AML-193 (cell line): Measurements from ENCODE around the gene HSDL1.
"Not testable (repeated sequence)": the region's sequence is repeated elsewhere in the genome, so short reads cannot be mapped to it uniquely, and the experiment has no call there.

ENCODE experiments used
- DNase-seq, 2 experiments: peaks; one replicate each; lab custom pipeline; 2025; lab: John Stamatoyannopoulos, UW

HSDL1 gene

GRCh38 chr16:84138824-84139627 is 6.0 kb downstream of the HSDL1 start:
- DNase-seq: no peak

GRCh38 chr16:84138500-84138823 is 6.5 kb downstream of the HSDL1 start:
- no peak for DNase-seq

- DNase-seq: no peak
Measured at GRCh38 chr16:84137769-84138357, 7.1 kb downstream of the HSDL1 start.

- DNase-seq: no peak
Measured at GRCh38 chr16:84137287-84137686, 7.7 kb downstream of the HSDL1 start.

GRCh38 chr16:84136331-84137125 is 8.4 kb downstream of the HSDL1 start:
- DNase-seq: no peak

GRCh38 chr16:84132527-84133285 is 12.3 kb downstream of the HSDL1 start:
- no peak for DNase-seq

GRCh38 chr16:84131117-84131516 is 13.9 kb downstream of the HSDL1 start:
- DNase-seq: no peak

- DNase-seq: no peak
Measured at GRCh38 chr16:84124257-84125073, 20.5 kb downstream of the HSDL1 start.

- DNase-seq: no peak
Measured at GRCh38 chr16:84121007-84121406, 24.0 kb downstream of the HSDL1 start.

- no peak for DNase-seq
Measured at GRCh38 chr16:84120023-84120422, 25.0 kb downstream of the HSDL1 start.

GRCh38 chr16:84119368-84119767 is 25.6 kb downstream of the HSDL1 start:
- no peak for DNase-seq

GRCh38 chr16:84118315-84118714 is 26.7 kb downstream of the HSDL1 start:
- DNase-seq: not testable (repeated sequence)

- DNase-seq: no peak
Measured at GRCh38 chr16:84117494-84117843, 27.5 kb downstream of the HSDL1 start.

- DNase-seq: peak; percentile 92 to 93
Measured at GRCh38 chr16:84116720-84117493, 28.1 kb downstream of the HSDL1 start, which contains the start of gene MBTPS1. MBTPS1 (minus strand) TSS chr16:84116942; CDS start chr16:84101783, 15,159 bp downstream.

GRCh38 chr16:84115919-84116719 is 28.9 kb downstream of the HSDL1 start:
- DNase-seq: peak in 1 of 2 experiments; percentile 27

GRCh38 chr16:84111949-84112348 is 33.0 kb downstream of the HSDL1 start:
- not testable (repeated sequence) for DNase-seq

- no peak for DNase-seq
Measured at GRCh38 chr16:84111525-84111924, 33.5 kb downstream of the HSDL1 start.

GRCh38 chr16:84110527-84110926 is 34.5 kb downstream of the HSDL1 start:
- no peak for DNase-seq

- no peak for DNase-seq
Measured at GRCh38 chr16:84109598-84110335, 35.2 kb downstream of the HSDL1 start.
